ENCODE measurements around the gene RNF175.

- no peak for TF ChIP-seq CTCF (IDR thresholded peaks at IDR 0.05)
- no peak for TF ChIP-seq POLR2AphosphoS5 (IDR thresholded peaks at IDR 0.05)
- TF ChIP-seq POLR2A (IDR thresholded peaks at IDR 0.05): no peak
- no peak for TF ChIP-seq EP300 (IDR thresholded peaks at IDR 0.05)
Observed at GRCh38 chr4:153777421-153777820, 17.6 kb upstream of the RNF175 start.

Data from sigmoid colon (tissue), 4 donors.